HepG2 (cell line): ENCODE measurements around the gene GANC. TPM values are rescaled to one million over a fixed set of nuclear protein-coding genes. Genes with fewer than 3 reads are reported as not detected.
A peak's percentile ranks its signal among the peaks of the same experiment; 100 is the strongest.

Experiments
- ATAC-seq: fragments of 200-7000 bp; cut with Tn5 transposase; 3 replicates; pipeline ENCODE4 v1.9.1; 2020; ENCODE audit warnings: mild to moderate bottlenecking, moderate library complexity
- BruUV-seq: library from RNA; stranded (reverse); fragments of 400-500 nt; replicated peaks from 2 replicates; lab custom pipeline; 2021; lab: Mats Ljungman, UMichigan
- CTCF ChIA-PET: fragments of 300-600 bp; formaldehyde crosslinking; extraction: SDS; loops from one replicate; lab custom pipeline; 2021; ENCODE audit warnings: low total read pairs, inconsistent platforms, low intra/inter-chr PET ratio; lab: Yijun Ruan, JAX
- POLR2A ChIA-PET: fragments of 350-600 bp; sonication (Branson Sonifier 250); formaldehyde crosslinking; loops from one replicate; lab custom pipeline; 2020; ENCODE audit warnings: antibody characterized with exemption, inconsistent platforms; lab: Yijun Ruan, JAX
- DNase-seq: peaks from one replicate; pipeline ENCODE4 v3.0.0-alpha.2; 2015; ENCODE audit warnings: low spot score
- FAIRE-seq: peaks from 3 replicates; lab custom pipeline; 2011; peaks lifted over from hg19 to GRCh38; lab: Jason Lieb, UNC
- H2AFZ ChIP-seq: one replicate; pipeline ENCODE4 v1.6.1; 2011; ENCODE audit warnings: low read length, inconsistent platforms
- H3K27ac ChIP-seq: fragments of 300-600 bp; 3 replicates; pipeline ENCODE4 v1.8.0; 2011; ENCODE audit warnings: mixed run types, mild to moderate bottlenecking, mixed read lengths, low read length, inconsistent platforms; ENCODE audit not compliant: insufficient read depth; ENCODE audit errors: extremely low read length
- H3K27me3 ChIP-seq, 2 experiments: fragments of 200-600 bp in 1 of 2; 2 replicates in 1 of 2; 3 replicates in 1 of 2; pipeline versions ENCODE4 v1.6.0 to v1.8.0; 2011; ENCODE audit warnings: low read length in 2 of 2, mild to moderate bottlenecking in 2 of 2, moderate library complexity in 2 of 2, inconsistent platforms in 1 of 2; ENCODE audit not compliant: insufficient read depth in 2 of 2, control insufficient read depth in 1 of 2
- H3K36me3 ChIP-seq, 2 experiments: fragments of 200-600 bp in 1 of 2; replicated peaks in 1 of 2; 2 replicates in 1 of 2; 3 replicates in 1 of 2; pipeline versions ENCODE4 v1.5.1 to v1.8.0; 2011; ENCODE audit warnings: low read length in 2 of 2, inconsistent platforms in 1 of 2; ENCODE audit not compliant: insufficient read depth in 2 of 2, control insufficient read depth in 1 of 2
- H3K4me1 ChIP-seq: 2 replicates; pipeline ENCODE4 v1.5.1; 2012; ENCODE audit warnings: low read length, inconsistent platforms; ENCODE audit not compliant: insufficient read depth
- H3K4me2 ChIP-seq: 2 replicates; pipeline ENCODE4 v1.6.0; 2011; ENCODE audit warnings: low read depth, low read length, inconsistent platforms
- H3K4me3 ChIP-seq, 3 experiments: fragments of 200-600 bp in 1 of 3; sonication (generic), shearing (Covaris generic) in 1 of 3; replicated peaks in 1 of 3; 2 replicates each; pipeline ENCODE4 v1.5.1; 2011 to 2016; ENCODE audit warnings: low read length in 3 of 3, inconsistent platforms in 2 of 3, low read depth in 2 of 3, mild to moderate bottlenecking in 2 of 3, control low read depth in 1 of 3, mixed read lengths in 1 of 3; ENCODE audit not compliant: insufficient read depth in 1 of 3
- H3K79me2 ChIP-seq: one replicate; pipeline ENCODE4 v1.6.1; 2011; ENCODE audit warnings: low read length, inconsistent platforms; ENCODE audit not compliant: insufficient read depth
- H3K9ac ChIP-seq: 2 replicates; pipeline ENCODE4 v1.6.0; 2011; ENCODE audit warnings: mild to moderate bottlenecking, low read depth, low read length, inconsistent platforms; ENCODE audit not compliant: insufficient read depth
- H3K9me3 ChIP-seq: 2 replicates; pipeline ENCODE4 v1.5.1; 2012; ENCODE audit warnings: mild to moderate bottlenecking, low read length
- H4K20me1 ChIP-seq: 2 replicates; pipeline ENCODE4 v1.6.0; 2011; ENCODE audit warnings: inconsistent platforms, mild to moderate bottlenecking, low read length, moderate library complexity; ENCODE audit not compliant: insufficient read depth
- ATF3 ChIP-seq: sonication (generic); formaldehyde crosslinking; IDR thresholded peaks from 2 replicates; pipeline ENCODE4 v1.4.0; 2020; ENCODE audit warnings: missing genetic modification reagents
- GATAD2A ChIP-seq: IDR thresholded peaks from 2 replicates; pipeline ENCODE4 v1.6.1; 2016
- HHEX ChIP-seq: IDR thresholded peaks from 2 replicates; pipeline ENCODE4 v1.6.1; 2016; ENCODE audit warnings: control low read depth
- HNRNPLL ChIP-seq: fragments of 200-400 bp; formaldehyde crosslinking; IDR thresholded peaks from 2 replicates; pipeline ENCODE4 v1.6.1; 2017; ENCODE audit warnings: mild to moderate bottlenecking, low read depth, low read length; ENCODE audit not compliant: poor library complexity, severe bottlenecking
- KDM1A ChIP-seq: IDR thresholded peaks from 2 replicates; pipeline ENCODE4 v1.6.1; 2016; ENCODE audit warnings: missing compliant biosample characterization
- KDM6A ChIP-seq: IDR thresholded peaks from 2 replicates; pipeline ENCODE4 v1.6.1; 2016; ENCODE audit warnings: low read depth
- NCOR1 ChIP-seq: fragments of 200-600 bp; sonication (generic); IDR thresholded peaks from 2 replicates; pipeline ENCODE4 v1.7.0; 2017; ENCODE audit warnings: antibody characterized with exemption, low read length, borderline replicate concordance
- NFE2L2 ChIP-seq: fragments of 150-350 bp; IDR thresholded peaks from 2 replicates; pipeline ENCODE4 v1.6.1; 2014; ENCODE audit warnings: low read length
- NKX3-1 ChIP-seq: sonication (generic); formaldehyde crosslinking; IDR thresholded peaks from 2 replicates; pipeline ENCODE4 v1.5.0; 2020; ENCODE audit warnings: missing genetic modification reagents
- NR3C1 ChIP-seq: sonication (generic); formaldehyde crosslinking; IDR thresholded peaks from 2 replicates; pipeline ENCODE4 v1.4.0; 2020; ENCODE audit warnings: missing genetic modification reagents
- SAP130 ChIP-seq: IDR thresholded peaks from 2 replicates; pipeline ENCODE4 v1.6.1; 2016; ENCODE audit warnings: low read depth
- THAP11 ChIP-seq: IDR thresholded peaks from 2 replicates; pipeline ENCODE4 v1.6.1; 2016; ENCODE audit warnings: missing biosample characterization, missing genetic modification reagents
- ZBTB49 ChIP-seq: sonication (generic); formaldehyde crosslinking; IDR thresholded peaks from 2 replicates; pipeline ENCODE4 v1.4.0; 2020; ENCODE audit warnings: missing genetic modification reagents, borderline replicate concordance
- ZHX2 ChIP-seq, 2 experiments: sonication (generic) in 1 of 2; formaldehyde crosslinking in 1 of 2; IDR thresholded peaks; 2 replicates each; pipeline versions ENCODE4 v1.6.1 to v1.9.0; 2014 to 2022; ENCODE audit warnings: antibody characterized with exemption in 1 of 2, borderline replicate concordance in 1 of 2, inconsistent platforms in 1 of 2, low read depth in 1 of 2, missing genetic modification reagents in 1 of 2
- ZNF264 ChIP-seq: sonication (generic); formaldehyde crosslinking; IDR thresholded peaks from 2 replicates; pipeline ENCODE4 v1.4.0; 2020; ENCODE audit warnings: missing genetic modification reagents
- ZNF331 ChIP-seq: sonication (generic); formaldehyde crosslinking; IDR thresholded peaks from 2 replicates; pipeline ENCODE4 v1.4.0; 2020; ENCODE audit warnings: missing genetic modification reagents
- ZNF629 ChIP-seq: sonication (generic); formaldehyde crosslinking; conservative IDR thresholded peaks from 2 replicates; pipeline ENCODE4 v1.5.0; 2020; ENCODE audit warnings: missing genetic modification reagents
- ZSCAN20 ChIP-seq: sonication (generic); formaldehyde crosslinking; IDR thresholded peaks from 2 replicates; pipeline ENCODE4 v1.4.0; 2020; ENCODE audit warnings: missing genetic modification reagents, mild to moderate bottlenecking, borderline replicate concordance
- WGBS: methylation state at CpG from one replicate; pipeline ENCODE4 v1.1.6; 2017; ENCODE audit warnings: low lambda C conversion rate; 5-methylcytosine and 5-hydroxymethylcytosine counted together
- in situ Hi-C: cut with HindIII; loops from 2 replicates; pipeline ENCODE4 v1.10.0; 2017; ENCODE audit warnings: low pct_unique_long_range_greater_than_20kb; ENCODE audit not compliant: extremely low pct_ligation_motif_present
- intact Hi-C: fragments of 100-400 bp; cut with micrococcal nuclease; formaldehyde crosslinking; loops from one replicate; pipeline ENCODE4 v1.10.0; 2022; ENCODE audit not compliant: unreplicated experiment
- polyA plus RNA-seq, 8 experiments: library from polyadenylated mRNA; depleted of rRNA in 3 of 8; stranded (reverse) in 7 of 8; unstranded in 1 of 8; fragments of >200 nt; fragmentation: Illumina TruSeq in 4 of 8; extraction: Trizol in 4 of 8; gene quantifications; 2 replicates each; pipeline versions ENCODE4 v1.2.1 to v1.2.3, GENCODE V29; 2011 to 2016; ENCODE audit warnings: low read depth in 4 of 8, missing spikeins in 1 of 8, mixed read lengths in 1 of 8; ENCODE audit not compliant: insufficient read depth in 1 of 8
- total RNA-seq, 5 experiments: library from RNA; depleted of rRNA; stranded (reverse); fragments of >200 nt; fragmentation: Illumina TruSeq; extraction: Trizol; gene quantifications; 2 replicates each; pipeline ENCODE4 v1.2.3, GENCODE V29; 2016; ENCODE audit warnings: low read depth in 1 of 5

The GANC gene
- total and polyA plus RNA-seq, 2 of the 13 experiments (the other 11 are each of a cell fraction or from before 2014, with no cell fraction given) = 17.0 to 21.0 TPM

- H3K36me3 ChIP-seq = peaks cover 3 to 5% of the 10 kb centered on the region in 2 experiments; a peak in 1 of 5 replicates
- ChIA-PET POLR2A (interaction anchor here (0.9 to 1.9 kb wide), 2 partner anchors 13 to 16 kb away, joined by 3 to 11 read pairs; partner anchors contain the start of genes GANC and TMEM87A), CTCF (no interaction called here)
- H3K27me3 ChIP-seq = no peaks in the 10 kb centered on the region
- intact Hi-C loops (no loop called here), in situ Hi-C loops (no loop called here)
- peak overlapping the region; percentile 40 for H3K4me2 ChIP-seq
- DNase-seq (peak; percentile 63), ATAC-seq (peak; percentile 88), FAIRE-seq (peak; percentile 67)
- BruUV-seq = no TSS peak
- 18% methylated on average over 4 of the region's 4 CpGs for WGBS
- no peaks in the 10 kb centered on the region for H3K79me2 ChIP-seq
- no peak overlapping the region for H3K4me3 ChIP-seq
- no peak overlapping the region for H3K9ac ChIP-seq
- peak overlapping the region; percentile 27 for H3K27ac ChIP-seq
- no peak overlapping the region for H2AFZ ChIP-seq
- no peaks in the 10 kb centered on the region for H3K9me3 ChIP-seq
- H3K4me1 ChIP-seq = peaks cover 33% of the 10 kb centered on the region
- H4K20me1 ChIP-seq = no peaks in the 10 kb centered on the region
- TF ChIP-seq HNRNPLL (no peak), KDM1A (CRISPR knock-in tag) (peak; percentile 10; the same call in 1 of the 2 replicates), ZNF331 (CRISPR knock-in tag) (peak; percentile 76), HHEX (CRISPR knock-in tag) (no peak), KDM6A (CRISPR knock-in tag) (peak; percentile 27; the same call in 1 of the 2 replicates), ZBTB49 (CRISPR knock-in tag) (no peak), NKX3-1 (no peak), NFE2L2 (no peak), ZHX2 (IDR thresholded peaks at IDR 0.05; ENCODE audit: low read depth) (no peak), ZHX2 (CRISPR knock-in tag; IDR thresholded peaks at IDR 0.05; ENCODE audit: borderline replicate concordance) (no peak), NR3C1 (CRISPR knock-in tag) (no peak), SAP130 (CRISPR knock-in tag) (peak; percentile 80), ATF3 (CRISPR knock-in tag) (peak; percentile 26; the same call in 1 of the 2 replicates), NCOR1 (0 out of 2 replicates have a peak, but pooled peaks have one; percentile 16), GATAD2A (CRISPR knock-in tag) (peak; percentile 93), ZNF264 (CRISPR knock-in tag) (0 out of 2 replicates have a peak, but pooled peaks have one; percentile 40), ZSCAN20 (CRISPR knock-in tag) (no peak), THAP11 (CRISPR knock-in tag) (peak; percentile 61), ZNF629 (CRISPR knock-in tag) (peak; percentile 94)
These were observed 13.5 kb downstream of the GANC start for GRCh38 chr15:42286445-42287029.
